Endometrial microvascular endothelial cells (primary cell): Measurements from ENCODE around the gene RNF223. TPM values are rescaled to one million over a fixed set of nuclear protein-coding genes. Genes with fewer than 3 reads are reported as not detected.

ENCODE experiments used
- in situ Hi-C: cut with HindIII; loops from 2 replicates; pipeline ENCODE4 v1.10.0; 2017; ENCODE audit warnings: low sequenced_read_pairs, low pct_unique_long_range_greater_than_20kb; ENCODE audit errors: inconsistent ontology term
- total RNA-seq: library from RNA; depleted of rRNA; stranded (reverse); fragments of >200 nt; gene quantifications from one replicate; pipeline ENCODE4 v1.2.3, GENCODE V29; 2015; ENCODE audit errors: inconsistent ontology term

The RNF223 gene
- not detected for total RNA-seq

- in situ Hi-C loops = no loop called here
Measured at GRCh38 chr1:1073743-1074587, at the start of gene RNF223. Gene RNF223 (minus strand): TSS chr1:1074306. CDS start chr1:1072566, 1,740 bp downstream.

GRCh38 chr1:1122981-1123480 lies 48.9 kb upstream of the RNF223 start:
- in situ Hi-C loops = no loop called here

- in situ Hi-C loops = no loop called here
Measured at GRCh38 chr1:1122078-1122811, 48.1 kb upstream of the RNF223 start.

GRCh38 chr1:1121611-1122077 lies 47.5 kb upstream of the RNF223 start:
- in situ Hi-C loops = no loop called here

GRCh38 chr1:1120866-1121591 lies 46.9 kb upstream of the RNF223 start:
- in situ Hi-C loops = no loop called here

- in situ Hi-C loops = no loop called here
Measured at GRCh38 chr1:1120096-1120495, 46.0 kb upstream of the RNF223 start.

- in situ Hi-C loops = no loop called here
Measured at GRCh38 chr1:1119272-1119890, 45.3 kb upstream of the RNF223 start.

- in situ Hi-C loops = no loop called here
Measured at GRCh38 chr1:1118876-1119220, 44.7 kb upstream of the RNF223 start.

- in situ Hi-C loops = no loop called here
Measured at GRCh38 chr1:1118011-1118875, 44.1 kb upstream of the RNF223 start.

GRCh38 chr1:1117469-1117831 lies 43.3 kb upstream of the RNF223 start:
- in situ Hi-C loops = no loop called here

GRCh38 chr1:1116701-1117468 lies 42.8 kb upstream of the RNF223 start:
- in situ Hi-C loops = no loop called here

- in situ Hi-C loops = no loop called here
Measured at GRCh38 chr1:1115786-1116700, 41.9 kb upstream of the RNF223 start, which contains the start of gene C1orf159. Gene C1orf159 (minus strand): TSS chr1:1116089. CDS start chr1:1091543, 24,546 bp downstream.

GRCh38 chr1:1115136-1115785 lies 41.2 kb upstream of the RNF223 start:
- in situ Hi-C loops = no loop called here

- in situ Hi-C loops = no loop called here
Measured at GRCh38 chr1:1114431-1114830, 40.3 kb upstream of the RNF223 start.

GRCh38 chr1:1112237-1112985 lies 38.3 kb upstream of the RNF223 start:
- in situ Hi-C loops = no loop called here
